H9 (cell line): Measurements from ENCODE around the gene SLC23A2. TPM values are rescaled to one million over a fixed set of nuclear protein-coding genes. Genes with fewer than 3 reads are reported as not detected.

Experiments
- DNase-seq: peaks from one replicate; pipeline ENCODE4 v3.0.0-alpha.2; 2017
- H2AFZ ChIP-seq: one replicate; pipeline ENCODE4 v1.6.1; 2013; ENCODE audit warnings: mild to moderate bottlenecking, low read length, control low read depth, moderate library complexity
- H2AK5ac ChIP-seq: 2 replicates; pipeline ENCODE4 v1.6.1; 2013; ENCODE audit warnings: low read length, control low read depth, mixed read lengths; ENCODE audit not compliant: insufficient read length
- H2BK120ac ChIP-seq: one replicate; pipeline ENCODE4 v1.6.1; 2013; ENCODE audit warnings: low read depth, mild to moderate bottlenecking, low read length, control low read depth, inconsistent platforms; ENCODE audit not compliant: poor library complexity, severe bottlenecking
- H2BK12ac ChIP-seq: 2 replicates; pipeline ENCODE4 v1.6.1; 2013; ENCODE audit warnings: low read length, control low read depth, mixed read lengths, low read depth; ENCODE audit not compliant: insufficient read length
- H2BK15ac ChIP-seq: 2 replicates; pipeline ENCODE4 v1.6.1; 2013; ENCODE audit warnings: low read depth, low read length, control low read depth
- H2BK20ac ChIP-seq: one replicate; pipeline ENCODE4 v1.6.1; 2013; ENCODE audit warnings: low read depth, mild to moderate bottlenecking, low read length, control low read depth, inconsistent platforms; ENCODE audit not compliant: poor library complexity, severe bottlenecking
- H2BK5ac ChIP-seq: 2 replicates; pipeline ENCODE4 v1.6.1; 2013; ENCODE audit warnings: low read length, control low read depth, mixed read lengths; ENCODE audit not compliant: insufficient read length
- H3K14ac ChIP-seq: 2 replicates; pipeline ENCODE4 v1.6.1; 2013; ENCODE audit warnings: low read length, control low read depth; ENCODE audit not compliant: insufficient read depth
- H3K18ac ChIP-seq: 2 replicates; pipeline ENCODE4 v1.6.1; 2013; ENCODE audit warnings: low read depth, mild to moderate bottlenecking, mixed read lengths, low read length, control low read depth; ENCODE audit not compliant: insufficient read length
- H3K23ac ChIP-seq: 2 replicates; pipeline ENCODE4 v1.6.1; 2013; ENCODE audit warnings: low read length, control low read depth, mixed read lengths, low read depth; ENCODE audit not compliant: insufficient read length
- H3K23me2 ChIP-seq: 2 replicates; pipeline ENCODE4 v1.6.1; 2013; ENCODE audit warnings: low read depth, mild to moderate bottlenecking, mixed read lengths, low read length, control low read depth; ENCODE audit not compliant: insufficient read length, poor library complexity, severe bottlenecking
- H3K27ac ChIP-seq: 2 replicates; pipeline ENCODE4 v1.5.1; 2013; ENCODE audit warnings: low read length, control low read depth, mixed read lengths, low read depth; ENCODE audit not compliant: insufficient read length
- H3K27me3 ChIP-seq: 2 replicates; pipeline ENCODE4 v1.6.1; 2013; ENCODE audit warnings: low read length, control low read depth, inconsistent platforms; ENCODE audit not compliant: insufficient read depth
- H3K4ac ChIP-seq: 2 replicates; pipeline ENCODE4 v1.6.1; 2013; ENCODE audit warnings: low read depth, mild to moderate bottlenecking, control low read depth, inconsistent platforms, low read length, moderate library complexity
- H3K4me1 ChIP-seq: 2 replicates; pipeline ENCODE4 v1.6.1; 2013; ENCODE audit warnings: low read length, control low read depth, inconsistent platforms; ENCODE audit not compliant: insufficient read depth
- H3K4me2 ChIP-seq: 2 replicates; pipeline ENCODE4 v1.6.1; 2013; ENCODE audit warnings: low read length, control low read depth, mixed read lengths; ENCODE audit not compliant: insufficient read length, insufficient read depth
- H3K56ac ChIP-seq: 2 replicates; pipeline ENCODE4 v1.6.1; 2013; ENCODE audit warnings: low read depth, mild to moderate bottlenecking, mixed read lengths, low read length, control low read depth; ENCODE audit not compliant: insufficient read length
- H3K79me1 ChIP-seq: 2 replicates; pipeline ENCODE4 v1.6.1; 2013; ENCODE audit warnings: low read depth, mild to moderate bottlenecking, moderate library complexity, low read length, control low read depth, inconsistent platforms; ENCODE audit not compliant: insufficient read depth, poor library complexity, severe bottlenecking
- H3K79me2 ChIP-seq: 2 replicates; pipeline ENCODE4 v1.6.1; 2013; ENCODE audit warnings: low read length, control low read depth, inconsistent platforms; ENCODE audit not compliant: insufficient read depth
- H3K9ac ChIP-seq: 2 replicates; pipeline ENCODE4 v1.6.1; 2013; ENCODE audit warnings: low read length, control low read depth, mixed read lengths; ENCODE audit not compliant: insufficient read length; ENCODE audit errors: extremely low read depth
- H3K9me3 ChIP-seq: one replicate; pipeline ENCODE4 v1.6.1; 2013; ENCODE audit warnings: low read depth, low read length, inconsistent platforms; ENCODE audit not compliant: control insufficient read depth
- H3T11ph ChIP-seq: one replicate; pipeline ENCODE4 v1.6.1; 2013; ENCODE audit warnings: mild to moderate bottlenecking, low read length, control low read depth, inconsistent platforms
- H4K20me1 ChIP-seq: one replicate; pipeline ENCODE4 v1.6.1; 2013; ENCODE audit not compliant: control insufficient read depth, insufficient read length, insufficient read depth
- H4K5ac ChIP-seq: 2 replicates; pipeline ENCODE4 v1.6.1; 2013; ENCODE audit warnings: low read depth, mild to moderate bottlenecking, mixed read lengths, low read length, control low read depth; ENCODE audit not compliant: insufficient read length
- H4K8ac ChIP-seq: replicated peaks from 2 replicates; pipeline ENCODE4 v1.6.1; 2013; ENCODE audit warnings: low read length, control low read depth, mixed read lengths, low read depth; ENCODE audit not compliant: insufficient read length
- H4K91ac ChIP-seq: 2 replicates; pipeline ENCODE4 v1.6.1; 2013; ENCODE audit warnings: low read depth, mild to moderate bottlenecking, moderate library complexity, mixed read lengths, low read length, control low read depth; ENCODE audit not compliant: insufficient read length
- H3K27ac Mint-ChIP-seq, 3 experiments: 2 replicates in 2 of 3; 3 replicates in 1 of 3; pipeline ENCODE4 v1.8.0; 2020 to 2021; ENCODE audit warnings: mixed read lengths in 3 of 3, mild to moderate bottlenecking in 1 of 3, moderate library complexity in 1 of 3
- H3K27me3 Mint-ChIP-seq: 2 replicates; pipeline ENCODE4 v1.8.0; 2021; ENCODE audit warnings: low read depth, mild to moderate bottlenecking, moderate library complexity, mixed read lengths
- H3K36me3 Mint-ChIP-seq, 3 experiments: 2 replicates in 2 of 3; 3 replicates in 1 of 3; pipeline ENCODE4 v1.8.0; 2020 to 2021; ENCODE audit warnings: low read depth in 3 of 3, mixed read lengths in 3 of 3; ENCODE audit not compliant: insufficient read depth in 1 of 3
- H3K4me1 Mint-ChIP-seq, 2 experiments: 2 replicates each; pipeline ENCODE4 v1.8.0; 2020; ENCODE audit warnings: mixed read lengths in 2 of 2
- H3K4me3 Mint-ChIP-seq, 2 experiments: 2 replicates in 1 of 2; 3 replicates in 1 of 2; pipeline ENCODE4 v1.8.0; 2020 to 2021; ENCODE audit warnings: mild to moderate bottlenecking in 2 of 2, mixed read lengths in 2 of 2, moderate library complexity in 1 of 2
- H3K9me3 Mint-ChIP-seq, 2 experiments: 2 replicates in 1 of 2; 3 replicates in 1 of 2; pipeline ENCODE4 v1.8.0; 2020; ENCODE audit warnings: mild to moderate bottlenecking in 2 of 2, mixed read lengths in 2 of 2, moderate library complexity in 1 of 2
- WGBS: extraction: QIAGEN DNeasy Blood & Tissue Kit; methylation state at CpG from one replicate; pipeline ENCODE4 v1.1.7; 2013; ENCODE audit warnings: missing lambda C conversion rate, low lambda C conversion rate, mixed read lengths; ENCODE audit not compliant: insufficient read length; ENCODE audit errors: extremely low coverage; 5-methylcytosine and 5-hydroxymethylcytosine counted together
- total RNA-seq: library from RNA; stranded (reverse); gene quantifications from 2 replicates; pipeline ENCODE4 v1.2.1, GENCODE V29; 2021
- TF ChIP-seq, protein P1 (sequence below): fragments of 200-600 bp; sonication (generic); conservative IDR thresholded peaks from 3 replicates; pipeline ENCODE4 v1.8.0; 2021; ENCODE audit warnings: antibody characterized with exemption, mild to moderate bottlenecking

Gene SLC23A2
- total RNA-seq, 1 experiment from 2014 or later = 16.5 TPM

DNA sequence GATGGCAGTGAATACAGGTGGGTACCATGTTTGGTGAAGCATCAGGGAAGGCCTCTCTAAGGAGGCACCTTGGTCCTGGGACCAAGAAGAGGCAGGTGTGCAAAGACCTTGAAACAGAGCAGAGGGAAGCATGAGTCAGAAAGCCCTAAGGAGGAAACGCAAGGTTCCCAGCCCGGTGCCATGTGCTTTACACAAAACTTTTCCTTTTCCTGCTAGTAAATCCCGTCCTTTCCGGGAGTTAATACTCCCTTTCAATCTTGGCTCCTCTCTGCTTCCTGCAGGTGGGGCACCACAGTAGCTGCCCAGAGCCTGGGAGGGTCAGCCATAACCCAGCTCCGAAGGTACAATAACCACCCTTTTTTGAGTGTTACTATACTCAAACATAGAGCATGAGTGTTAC lies 19.4 kb upstream of the SLC23A2 start:
- no peaks in the 10 kb centered on the region for H3K79me2 ChIP-seq
- H3K9ac ChIP-seq = no peak overlapping the region
- Mint-ChIP-seq H3K27me3 (no peaks in the 10 kb centered on the region), H3K36me3 (no peaks in the 10 kb centered on the region), H3K27ac (no peak overlapping the region), H3K9me3 (no peaks in the 10 kb centered on the region), H3K4me3 (no peak overlapping the region; a peak in 1 of 5 replicates), H3K4me1 (no peaks in the 10 kb centered on the region)
- no peak overlapping the region for H3K4ac ChIP-seq
- no peak overlapping the region for H3K23ac ChIP-seq
- no peak overlapping the region for H3K18ac ChIP-seq
- H3K27ac ChIP-seq = no peak overlapping the region
- no peak overlapping the region for H4K91ac ChIP-seq
- H2BK15ac ChIP-seq = no peak overlapping the region
- H3K27me3 ChIP-seq = no peaks in the 10 kb centered on the region
- H2BK5ac ChIP-seq = no peak overlapping the region
- H3K4me2 ChIP-seq = no peak overlapping the region
- no peak overlapping the region for H4K5ac ChIP-seq
- no peaks in the 10 kb centered on the region for H3K4me1 ChIP-seq
- H2BK12ac ChIP-seq = no peak overlapping the region
- no peak overlapping the region for H3K14ac ChIP-seq
- no peak overlapping the region for H2AK5ac ChIP-seq
- H3K23me2 ChIP-seq = no peaks in the 10 kb centered on the region
- no peaks in the 10 kb centered on the region for H4K20me1 ChIP-seq
- no peak overlapping the region for H4K8ac ChIP-seq
- no peaks in the 10 kb centered on the region for H3K9me3 ChIP-seq
- no peak overlapping the region for H2AFZ ChIP-seq
- no peak for DNase-seq
- TF ChIP-seq, protein P1, sequence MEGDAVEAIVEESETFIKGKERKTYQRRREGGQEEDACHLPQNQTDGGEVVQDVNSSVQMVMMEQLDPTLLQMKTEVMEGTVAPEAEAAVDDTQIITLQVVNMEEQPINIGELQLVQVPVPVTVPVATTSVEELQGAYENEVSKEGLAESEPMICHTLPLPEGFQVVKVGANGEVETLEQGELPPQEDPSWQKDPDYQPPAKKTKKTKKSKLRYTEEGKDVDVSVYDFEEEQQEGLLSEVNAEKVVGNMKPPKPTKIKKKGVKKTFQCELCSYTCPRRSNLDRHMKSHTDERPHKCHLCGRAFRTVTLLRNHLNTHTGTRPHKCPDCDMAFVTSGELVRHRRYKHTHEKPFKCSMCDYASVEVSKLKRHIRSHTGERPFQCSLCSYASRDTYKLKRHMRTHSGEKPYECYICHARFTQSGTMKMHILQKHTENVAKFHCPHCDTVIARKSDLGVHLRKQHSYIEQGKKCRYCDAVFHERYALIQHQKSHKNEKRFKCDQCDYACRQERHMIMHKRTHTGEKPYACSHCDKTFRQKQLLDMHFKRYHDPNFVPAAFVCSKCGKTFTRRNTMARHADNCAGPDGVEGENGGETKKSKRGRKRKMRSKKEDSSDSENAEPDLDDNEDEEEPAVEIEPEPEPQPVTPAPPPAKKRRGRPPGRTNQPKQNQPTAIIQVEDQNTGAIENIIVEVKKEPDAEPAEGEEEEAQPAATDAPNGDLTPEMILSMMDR = no peak
- no peak overlapping the region for H3T11ph ChIP-seq
- no peak overlapping the region for H3K56ac ChIP-seq
- no peak overlapping the region for H2BK120ac ChIP-seq
- H3K79me1 ChIP-seq = no peaks in the 10 kb centered on the region
- H2BK20ac ChIP-seq = no peak overlapping the region
- no CpG with 5 or more reads among the region's 5 CpGs for WGBS
